GM18861 (cell line): ENCODE results near the gene HNMT.
"Not testable (repeated sequence)": the region's sequence is repeated elsewhere in the genome, so short reads cannot be mapped to it uniquely, and the experiment has no call there.

ENCODE experiments used
- ATAC-seq: cut with Tn5 transposase; IDR thresholded peaks from one replicate; pipeline ENCODE4 v1.9.1; 2021; ENCODE audit not compliant: unreplicated experiment

Gene HNMT

GRCh38 chr2:137973280-137973679, 9.0 kb downstream of the HNMT start:
- ATAC-seq = no peak

- ATAC-seq = no peak
Measured at GRCh38 chr2:137975280-137976271, 11.3 kb downstream of the HNMT start.

- no peak for ATAC-seq
Measured at GRCh38 chr2:137976274-137976673, 12.0 kb downstream of the HNMT start.

- no peak for ATAC-seq
Measured at GRCh38 chr2:137977790-137978189, 13.5 kb downstream of the HNMT start.

GRCh38 chr2:137980459-137980858, 16.2 kb downstream of the HNMT start:
- ATAC-seq = no peak

- no peak for ATAC-seq
Measured at GRCh38 chr2:137981112-137981656, 16.9 kb downstream of the HNMT start.

- no peak for ATAC-seq
Measured at GRCh38 chr2:137983581-137983980, 19.3 kb downstream of the HNMT start.

GRCh38 chr2:137986268-137986667, 22.0 kb downstream of the HNMT start:
- ATAC-seq = no peak

GRCh38 chr2:137987011-137987410, 22.7 kb downstream of the HNMT start:
- no peak for ATAC-seq

- ATAC-seq = no peak
Measured at GRCh38 chr2:137991078-137991477, 26.8 kb downstream of the HNMT start.

- no peak for ATAC-seq
Measured at GRCh38 chr2:137992039-137992646, 27.9 kb downstream of the HNMT start.

GRCh38 chr2:137993715-137994476, 29.6 kb downstream of the HNMT start:
- not testable (repeated sequence) for ATAC-seq

GRCh38 chr2:137995368-137995767, 31.1 kb downstream of the HNMT start:
- not testable (repeated sequence) for ATAC-seq

GRCh38 chr2:137996158-137996557, 31.9 kb downstream of the HNMT start:
- ATAC-seq = not testable (repeated sequence)

- no peak for ATAC-seq
Measured at GRCh38 chr2:137997733-137998132, 33.5 kb downstream of the HNMT start.

GRCh38 chr2:137998503-137998902, 34.2 kb downstream of the HNMT start:
- ATAC-seq = no peak

GRCh38 chr2:137999273-137999672, 35.0 kb downstream of the HNMT start:
- no peak for ATAC-seq

GRCh38 chr2:138000009-138000408, 35.7 kb downstream of the HNMT start:
- no peak for ATAC-seq

GRCh38 chr2:138000796-138001195, 36.5 kb downstream of the HNMT start:
- ATAC-seq = no peak

GRCh38 chr2:138003411-138003810, 39.1 kb downstream of the HNMT start:
- no peak for ATAC-seq

- ATAC-seq = no peak
Measured at GRCh38 chr2:138007431-138007830, 43.2 kb downstream of the HNMT start.
